Right kidney (tissue), 1 donor: ENCODE measurements around the gene CLCN4.

Source experiments
- DNase-seq: peaks from one replicate; pipeline ENCODE4 v3.0.0-alpha.2; 2016

Gene CLCN4

DNA sequence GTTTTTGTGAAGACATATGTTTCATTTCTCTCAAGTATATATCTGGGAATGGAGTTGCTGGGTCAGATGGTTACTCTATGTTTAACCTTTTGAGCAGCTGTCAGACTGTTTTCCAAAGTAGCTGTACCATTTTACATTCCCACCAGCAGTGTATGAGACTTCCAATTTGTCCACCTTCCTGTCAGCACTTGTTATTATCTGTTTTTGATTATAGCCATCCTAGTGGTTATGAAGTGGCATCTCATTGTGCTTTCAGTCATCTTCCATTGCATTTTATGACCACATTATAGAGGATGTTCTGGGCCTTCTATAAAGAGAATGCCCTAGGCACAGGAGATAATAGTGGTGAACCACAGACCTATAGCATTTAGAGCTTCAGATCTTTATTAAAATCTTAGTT lies 39.2 kb downstream of the CLCN4 start:
- no peak for DNase-seq

DNA sequence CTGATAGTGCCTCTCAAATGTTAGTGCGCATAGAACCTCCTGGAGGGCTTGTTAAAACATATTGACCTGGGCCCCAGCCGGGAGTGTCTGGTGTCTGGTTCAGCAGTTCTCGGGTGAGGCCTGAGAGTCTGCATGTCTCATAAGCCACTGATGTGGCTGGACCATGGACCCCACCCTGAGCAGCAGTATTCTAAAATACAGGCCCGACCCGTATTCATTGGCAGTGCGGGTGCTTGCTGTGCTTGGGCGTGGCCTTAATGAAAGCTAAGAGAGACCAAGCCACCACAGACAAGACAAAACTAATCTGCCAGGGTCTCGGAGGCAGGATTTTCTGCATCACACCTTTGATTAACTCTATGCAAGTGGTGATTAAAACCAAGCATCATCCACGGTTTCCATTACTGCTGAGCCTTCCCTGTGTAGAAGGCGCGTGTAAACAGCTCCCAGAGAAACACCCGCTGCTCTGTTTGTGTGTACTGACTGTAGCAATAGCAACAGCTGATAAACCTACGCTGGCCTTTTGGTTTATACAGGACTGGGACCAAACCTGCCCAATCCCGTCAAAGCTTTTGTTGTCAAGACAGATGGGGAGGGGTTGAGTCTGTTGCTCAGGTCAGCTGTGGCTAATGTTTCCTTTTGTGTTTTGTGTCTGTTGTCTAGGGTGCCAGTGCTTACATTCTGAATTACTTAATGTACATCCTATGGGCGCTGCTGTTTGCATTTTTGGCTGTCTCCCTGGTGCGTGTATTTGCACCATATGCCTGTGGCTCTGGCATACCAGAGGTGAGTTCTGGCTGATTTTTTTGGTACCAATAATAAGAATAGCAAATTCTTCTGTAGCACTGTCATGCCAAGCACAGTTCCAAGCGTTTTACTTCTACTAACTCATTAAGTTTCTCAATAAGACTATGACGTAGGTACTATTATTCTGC lies 40.8 kb downstream of the CLCN4 start:
- no peak for DNase-seq

DNA sequence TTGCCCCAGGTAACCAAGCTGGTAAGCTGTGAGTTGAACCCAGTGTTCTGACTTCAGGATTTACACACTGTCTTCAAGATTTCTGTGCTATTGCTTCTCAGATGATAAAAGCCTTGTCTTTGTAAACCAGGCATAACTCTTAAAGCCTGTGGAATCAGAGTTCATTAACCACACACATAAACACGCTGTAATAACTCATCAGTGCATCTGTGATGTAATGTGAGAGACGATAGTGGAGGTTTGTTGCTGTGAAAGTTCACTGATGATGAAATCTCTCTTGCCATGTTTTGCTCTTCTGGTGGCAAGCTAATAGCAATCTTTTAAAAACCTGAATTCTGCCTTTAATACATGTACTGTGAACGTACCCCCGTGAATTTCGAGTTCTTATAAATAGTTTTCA lies 41.5 kb downstream of the CLCN4 start:
- DNase-seq, result no peak

DNA sequence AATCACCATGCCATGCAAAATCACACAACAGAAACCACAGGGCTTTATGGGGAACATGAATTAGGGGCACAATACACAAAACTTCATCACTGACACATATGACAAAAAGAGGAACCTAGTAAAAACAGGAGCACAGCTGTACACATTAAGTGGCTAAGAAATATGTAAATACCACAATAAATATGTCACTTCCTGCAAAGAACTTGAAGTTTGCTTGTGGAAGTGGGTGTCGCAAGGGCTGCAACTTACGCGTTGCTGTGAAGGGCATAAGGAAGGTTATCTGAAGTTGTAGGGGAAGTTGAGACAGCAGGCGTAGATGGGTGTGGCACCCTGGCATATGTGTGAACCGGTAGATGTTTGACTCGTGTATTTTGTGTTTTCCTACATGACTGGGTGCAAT lies 42.4 kb downstream of the CLCN4 start:
- no peak for DNase-seq

DNA sequence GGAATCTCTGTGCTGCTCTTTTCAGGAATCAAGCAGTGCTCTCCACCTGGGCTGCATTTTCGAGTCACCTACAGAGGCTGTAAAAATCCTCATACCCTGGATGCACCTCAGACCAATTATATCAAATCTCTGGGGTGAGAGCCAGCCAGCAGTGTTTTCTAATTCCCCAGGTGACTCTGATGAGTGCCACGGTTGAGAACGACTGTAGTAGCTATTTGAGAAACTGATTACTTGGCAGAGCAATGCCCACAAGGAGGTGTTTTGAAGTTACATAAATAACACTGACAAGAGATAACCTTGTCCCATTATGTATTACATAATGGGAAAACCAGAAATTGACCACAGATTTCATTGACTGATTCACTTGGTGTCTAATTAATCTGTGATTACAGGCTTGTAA lies 46.8 kb downstream of the CLCN4 start:
- DNase-seq, result no peak

DNA sequence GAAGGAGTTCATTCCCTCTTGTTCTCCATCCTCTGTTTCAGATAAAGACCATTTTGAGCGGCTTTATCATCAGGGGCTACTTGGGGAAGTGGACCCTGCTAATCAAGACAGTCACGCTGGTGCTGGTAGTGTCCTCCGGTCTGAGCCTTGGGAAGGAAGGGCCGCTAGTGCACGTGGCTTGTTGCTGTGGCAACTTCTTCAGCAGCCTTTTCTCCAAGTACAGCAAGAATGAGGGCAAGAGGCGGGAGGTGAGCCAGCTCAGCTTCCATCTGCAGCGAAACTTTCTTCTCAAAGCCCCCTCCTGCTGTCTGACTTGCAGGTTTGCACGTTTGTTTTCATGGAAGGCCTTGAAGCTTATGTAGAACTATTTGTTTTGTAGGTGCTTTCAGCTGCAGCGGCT lies 49.5 kb downstream of the CLCN4 start:
- no peak for DNase-seq

DNA sequence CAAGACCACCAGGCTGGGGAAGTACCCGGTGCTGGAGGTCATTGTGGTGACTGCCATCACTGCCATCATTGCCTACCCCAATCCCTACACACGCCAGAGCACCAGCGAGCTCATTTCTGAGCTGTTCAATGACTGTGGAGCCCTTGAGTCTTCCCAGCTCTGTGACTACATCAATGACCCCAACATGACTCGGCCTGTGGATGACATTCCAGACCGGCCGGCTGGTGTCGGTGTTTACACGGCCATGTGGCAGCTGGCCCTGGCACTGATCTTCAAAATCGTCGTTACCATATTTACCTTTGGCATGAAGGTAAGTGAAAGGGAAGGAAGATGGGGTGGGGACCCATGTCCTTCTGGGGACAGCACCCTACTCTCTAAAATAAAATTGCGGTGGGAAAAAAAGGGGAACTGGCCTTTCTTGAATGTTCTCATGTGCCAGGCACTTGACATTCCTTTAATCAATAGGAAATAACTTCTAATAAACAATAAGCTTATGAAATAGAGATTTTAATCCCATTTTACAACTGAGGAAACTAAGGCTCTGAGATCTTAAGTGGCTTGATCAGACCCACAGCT lies 51.6 kb downstream of the CLCN4 start:
- DNase-seq, result no peak

DNA sequence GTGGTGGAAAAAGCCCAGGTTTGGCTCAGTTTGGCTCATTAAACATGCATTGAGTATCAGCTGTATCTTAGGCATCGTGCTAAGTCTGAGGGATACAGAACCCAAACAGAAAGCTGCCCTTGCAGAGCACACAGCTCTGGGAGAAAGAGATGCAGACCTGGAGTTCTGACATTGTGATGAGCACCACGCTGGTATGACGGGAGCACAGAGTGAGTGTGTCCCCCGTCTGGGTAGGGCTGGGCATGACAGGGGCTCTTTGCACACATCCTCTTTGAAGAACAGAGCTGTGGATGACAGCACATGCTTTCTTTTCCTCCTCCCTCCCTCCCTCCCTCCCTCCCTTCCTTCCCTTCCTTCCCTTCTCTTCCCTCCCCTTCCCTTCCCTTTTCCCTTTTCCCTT lies 52.2 kb downstream of the CLCN4 start:
- no peak for DNase-seq

DNA sequence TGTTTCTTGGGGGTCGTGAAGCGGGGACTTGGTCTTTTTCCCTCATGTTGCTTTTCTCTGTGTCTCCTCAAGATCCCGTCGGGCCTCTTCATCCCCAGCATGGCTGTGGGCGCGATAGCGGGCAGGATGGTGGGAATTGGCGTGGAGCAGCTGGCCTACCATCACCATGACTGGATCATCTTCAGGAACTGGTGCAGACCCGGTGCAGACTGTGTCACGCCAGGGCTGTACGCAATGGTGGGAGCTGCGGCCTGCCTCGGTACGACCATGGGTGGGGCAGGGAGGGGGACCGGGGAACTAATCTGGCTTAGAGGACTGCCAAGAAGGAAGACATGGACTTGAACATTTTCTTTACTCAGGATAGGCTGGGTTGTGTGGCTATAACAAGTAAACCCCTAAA lies 55.6 kb downstream of the CLCN4 start:
- no peak for DNase-seq

DNA sequence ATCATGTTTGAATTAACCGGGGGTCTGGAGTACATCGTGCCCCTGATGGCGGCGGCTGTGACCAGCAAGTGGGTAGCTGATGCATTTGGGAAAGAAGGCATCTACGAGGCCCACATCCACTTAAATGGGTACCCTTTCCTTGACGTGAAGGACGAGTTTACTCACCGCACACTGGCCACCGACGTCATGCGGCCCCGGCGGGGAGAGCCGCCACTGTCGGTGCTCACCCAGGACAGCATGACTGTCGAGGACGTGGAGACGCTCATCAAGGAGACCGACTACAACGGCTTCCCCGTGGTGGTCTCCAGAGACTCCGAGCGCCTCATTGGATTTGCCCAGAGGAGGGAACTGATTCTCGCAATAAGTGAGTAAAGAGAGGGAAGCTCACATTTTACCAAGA lies 56.9 kb downstream of the CLCN4 start:
- no peak for DNase-seq

DNA sequence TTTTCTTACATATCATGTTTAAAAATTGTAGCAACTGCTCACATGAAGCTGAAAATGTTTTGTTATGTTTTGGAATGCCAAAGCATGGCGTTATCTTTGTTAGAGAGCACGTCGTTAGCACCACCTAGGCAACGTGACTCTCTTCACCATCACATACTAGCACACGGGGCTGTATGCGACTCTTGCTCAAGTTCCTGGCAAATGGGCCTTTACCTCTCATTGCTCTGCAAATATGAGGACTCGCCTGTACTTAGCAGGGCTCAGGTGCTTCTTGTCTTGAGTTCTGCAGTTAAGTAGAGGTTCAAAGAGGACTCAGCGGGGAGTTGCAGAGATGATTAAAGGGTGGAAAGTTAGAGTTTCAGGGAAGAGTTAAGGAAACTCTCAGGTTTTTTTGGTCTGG lies 59.4 kb downstream of the CLCN4 start:
- no peak for DNase-seq

DNA sequence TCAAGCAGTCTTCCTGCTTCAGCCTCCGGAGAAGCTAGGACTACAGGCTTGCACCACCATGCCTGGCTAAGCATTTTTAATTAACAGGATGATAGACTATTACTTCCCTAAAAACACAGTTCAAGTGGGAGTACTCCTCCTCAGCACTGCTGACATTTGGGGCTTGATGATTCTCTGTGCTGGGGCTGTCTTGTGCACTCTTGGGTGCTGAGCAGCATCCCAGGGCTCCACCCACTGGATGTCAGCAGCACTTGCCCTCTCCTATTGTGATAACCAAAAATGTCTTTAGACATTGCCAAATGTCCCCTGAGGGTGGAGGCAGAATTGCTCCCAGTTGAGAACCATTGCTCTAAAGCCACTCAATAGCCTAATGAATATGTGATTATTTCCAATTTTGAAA lies 60.4 kb downstream of the CLCN4 start:
- no peak for DNase-seq

DNA sequence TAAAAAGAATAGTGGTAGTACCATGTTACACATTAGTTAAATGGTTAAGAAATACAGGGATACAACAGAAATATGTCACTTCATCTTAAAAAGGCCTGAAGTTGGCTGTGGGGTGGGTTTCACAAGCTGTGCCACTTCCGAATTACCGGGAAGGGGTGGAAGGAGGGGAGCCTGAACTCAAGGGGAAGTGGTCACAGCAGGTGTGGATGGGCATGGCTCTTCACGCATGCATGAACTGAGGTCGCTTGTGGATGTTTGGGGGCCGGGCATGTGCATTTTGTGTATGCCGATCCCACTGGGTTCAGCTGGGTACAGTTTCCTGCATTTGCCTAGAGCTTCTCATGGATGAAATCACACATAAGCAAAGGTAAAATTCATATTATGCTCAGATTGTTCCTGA lies 64.9 kb downstream of the CLCN4 start:
- DNase-seq, result no peak

DNA sequence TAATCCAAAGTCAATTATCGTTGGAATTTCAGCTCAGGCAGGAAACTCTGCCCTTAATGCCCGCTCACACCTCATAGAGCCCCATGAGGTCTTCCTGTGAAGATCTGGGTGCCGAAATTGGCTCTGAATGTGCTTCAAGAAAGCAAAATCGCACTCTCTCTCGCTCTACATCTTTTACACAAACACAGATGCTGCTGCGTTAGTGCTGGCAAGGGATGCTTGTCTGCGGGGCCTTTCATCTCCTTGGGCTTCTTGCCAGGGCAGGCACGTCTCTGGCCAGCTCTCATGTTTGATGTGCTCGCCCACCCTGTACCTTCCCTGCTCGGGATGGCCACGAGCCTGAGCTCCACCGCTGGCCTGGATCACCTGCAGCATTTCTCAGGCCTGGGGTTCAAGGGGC lies 66.5 kb downstream of the CLCN4 start:
- no peak for DNase-seq

DNA sequence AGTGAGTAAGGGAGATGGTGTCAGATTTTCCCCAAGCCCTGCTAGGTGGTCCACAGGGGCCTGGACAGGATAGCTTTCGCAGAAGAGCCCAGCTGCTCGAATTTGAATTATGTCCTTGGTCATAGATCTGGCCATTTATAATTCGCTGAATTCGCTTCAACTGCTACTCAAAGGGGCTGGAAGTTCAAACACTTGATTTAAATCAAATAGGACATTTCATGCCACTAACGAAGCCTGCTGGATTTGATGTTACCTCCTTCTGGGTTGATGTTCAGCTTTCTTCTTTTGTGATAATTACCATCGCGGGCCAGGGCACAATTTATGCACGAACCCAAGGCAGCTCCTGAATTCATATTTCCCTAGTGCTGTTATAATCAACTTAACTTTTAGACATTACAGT lies 67.0 kb downstream of the CLCN4 start:
- DNase-seq, result no peak

DNA sequence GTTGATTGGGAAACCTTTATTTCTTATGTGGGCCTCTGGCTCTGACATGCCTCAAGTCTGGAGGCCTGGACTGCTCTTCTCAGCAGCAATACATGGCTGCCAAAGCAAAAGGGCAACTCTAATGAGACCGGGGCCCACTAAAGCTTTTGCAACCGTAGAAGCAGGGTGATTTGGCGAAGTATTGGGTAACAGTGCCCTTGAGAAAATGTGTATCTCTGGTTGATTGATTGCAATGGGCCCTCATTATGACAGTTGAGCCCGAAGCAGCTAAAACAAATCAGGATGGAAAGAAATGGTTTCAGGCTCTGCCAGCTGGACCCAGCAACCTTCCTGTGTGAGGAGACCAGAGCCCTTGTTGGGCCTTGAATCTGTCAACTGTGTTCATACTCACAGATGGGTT lies 73.4 kb downstream of the CLCN4 start:
- no peak for DNase-seq

DNA sequence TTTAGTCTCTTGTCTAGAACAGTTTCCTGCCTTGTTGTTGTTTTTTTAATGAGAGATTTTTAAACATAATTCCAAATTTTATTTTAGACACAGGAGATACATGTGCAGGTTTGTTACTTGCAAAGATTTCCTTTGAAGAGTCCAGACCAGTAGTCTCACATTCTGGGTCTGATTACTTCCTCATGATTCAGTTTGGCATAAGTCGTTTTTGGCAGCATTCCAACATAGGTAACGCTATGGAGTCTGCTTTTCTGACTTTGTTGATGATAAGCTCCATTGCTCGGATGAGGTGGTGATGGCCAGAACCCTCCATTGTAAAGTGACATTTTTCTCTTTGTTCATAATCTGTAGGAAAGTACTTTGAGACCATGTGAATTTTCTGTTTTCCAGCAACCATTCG lies 74.7 kb downstream of the CLCN4 start:
- DNase-seq, result no peak

DNA sequence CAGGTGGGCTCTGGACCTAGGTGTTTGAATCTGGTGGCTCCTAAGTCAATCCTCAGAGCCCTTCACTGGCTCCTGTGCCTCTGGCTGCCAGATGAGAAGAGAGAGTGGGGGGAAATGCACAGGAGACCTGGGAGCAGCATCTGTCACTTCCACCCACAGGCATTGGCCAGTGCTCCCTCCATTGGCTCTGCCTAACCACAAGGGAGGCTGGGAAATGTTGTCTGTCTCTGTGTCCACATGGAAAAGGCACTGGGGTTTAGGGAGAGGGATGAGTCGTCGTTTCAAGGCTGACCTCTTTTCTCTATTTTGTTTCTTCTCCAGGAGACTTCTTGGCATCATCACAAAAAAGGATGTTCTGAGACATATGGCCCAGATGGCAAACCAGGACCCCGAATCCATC lies 76.4 kb downstream of the CLCN4 start:
- no peak for DNase-seq

DNA sequence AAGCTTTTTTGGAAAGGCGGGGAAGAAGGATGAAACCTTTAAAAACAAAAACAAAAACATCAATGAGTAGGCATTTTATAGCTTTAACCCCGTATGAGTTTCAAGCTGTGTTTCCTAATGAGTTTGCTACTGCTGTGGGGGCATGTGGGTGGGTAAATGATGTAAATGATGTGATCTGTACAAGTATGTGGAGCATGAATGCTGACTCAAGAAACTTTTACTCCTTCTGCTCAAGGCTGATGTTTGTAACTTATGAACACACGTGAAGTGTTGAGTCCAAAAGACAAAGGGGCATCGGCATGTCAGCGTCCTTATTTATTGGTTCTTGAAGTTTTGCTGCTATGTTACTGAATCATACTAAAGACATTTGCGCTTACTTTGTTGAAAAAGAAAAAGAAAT lies 76.9 kb downstream of the CLCN4 start:
- DNase-seq, result no peak

DNA sequence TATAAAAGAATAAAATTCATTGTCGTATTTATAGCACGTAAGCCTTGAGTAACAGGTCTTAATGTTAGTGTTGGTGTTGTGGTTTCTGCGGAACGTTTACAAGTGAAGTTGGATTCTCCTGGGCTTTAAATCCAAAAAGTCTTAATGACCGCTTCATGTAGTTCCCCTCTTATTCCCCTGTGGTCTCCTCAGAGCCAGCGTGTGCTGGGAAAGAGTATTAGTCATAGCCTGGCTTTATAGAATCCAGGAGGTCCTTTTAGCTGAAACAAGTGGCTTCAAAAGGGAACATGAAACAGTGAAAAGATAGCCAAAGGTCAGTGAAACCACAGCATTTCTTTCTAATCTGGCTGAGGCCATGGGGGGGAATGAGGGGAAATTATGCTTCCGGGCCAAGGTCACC lies 79.1 kb downstream of the CLCN4 start:
- no peak for DNase-seq

DNA sequence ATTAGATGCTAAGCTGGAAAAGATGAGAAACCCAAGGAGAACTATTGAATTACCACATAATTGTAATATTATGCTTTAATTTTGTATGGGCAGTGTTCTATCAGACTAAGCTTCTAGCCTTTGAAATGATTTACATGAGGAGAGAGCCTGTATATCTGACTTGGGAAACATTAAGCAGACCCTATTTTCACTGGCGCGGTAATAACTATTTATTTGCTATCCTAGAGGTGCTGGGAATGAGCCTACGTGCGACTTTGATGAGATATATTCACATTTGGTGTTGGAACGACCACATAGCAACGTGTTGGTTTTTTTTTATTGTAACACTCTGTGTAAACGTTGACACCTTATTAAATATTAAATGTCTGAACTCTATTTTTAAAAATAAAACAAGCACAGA lies 80.5 kb downstream of the CLCN4 start:
- no peak for DNase-seq

DNA sequence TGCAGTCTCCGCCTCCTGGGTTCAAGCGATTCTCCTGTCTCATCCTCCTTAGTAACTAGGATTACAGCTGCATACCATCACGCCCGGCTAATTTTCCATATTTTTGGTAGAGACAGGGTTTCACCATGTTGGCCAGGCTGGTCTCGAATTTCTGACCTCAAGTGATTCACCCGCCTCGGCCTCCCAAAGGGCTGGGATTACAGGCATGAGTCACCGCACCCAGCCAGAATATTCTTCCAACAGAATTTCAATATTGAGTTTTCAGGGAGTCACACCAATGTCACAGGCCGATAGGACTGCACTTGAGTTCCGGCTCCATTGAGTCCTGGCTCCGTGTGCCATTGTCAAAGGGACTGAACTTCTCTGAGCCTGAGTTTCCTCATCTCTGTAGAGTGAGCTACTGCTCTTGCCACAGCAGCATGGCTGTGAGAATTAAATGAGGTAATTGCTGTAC lies 82.9 kb downstream of the CLCN4 start:
- no peak for DNase-seq

DNA sequence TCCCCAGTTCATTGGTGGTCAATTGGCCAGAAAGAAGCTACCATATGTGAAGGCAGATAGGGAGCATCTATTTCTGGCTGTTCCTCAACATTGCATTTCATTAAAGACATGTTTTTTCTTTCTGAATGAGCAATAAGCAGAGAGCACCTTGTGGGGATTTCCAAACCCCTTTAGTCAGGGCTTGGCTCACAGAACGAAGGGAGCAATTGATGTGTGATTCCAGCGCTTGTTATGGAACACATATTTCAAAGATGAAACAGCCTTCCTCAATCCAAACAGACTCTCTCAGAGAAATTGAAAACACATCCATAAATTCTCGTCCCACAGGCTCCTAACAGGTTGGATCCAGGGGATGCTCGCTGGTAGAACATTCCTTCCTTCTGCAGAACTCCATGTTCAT lies 84.1 kb downstream of the CLCN4 start:
- DNase-seq, result no peak

DNA sequence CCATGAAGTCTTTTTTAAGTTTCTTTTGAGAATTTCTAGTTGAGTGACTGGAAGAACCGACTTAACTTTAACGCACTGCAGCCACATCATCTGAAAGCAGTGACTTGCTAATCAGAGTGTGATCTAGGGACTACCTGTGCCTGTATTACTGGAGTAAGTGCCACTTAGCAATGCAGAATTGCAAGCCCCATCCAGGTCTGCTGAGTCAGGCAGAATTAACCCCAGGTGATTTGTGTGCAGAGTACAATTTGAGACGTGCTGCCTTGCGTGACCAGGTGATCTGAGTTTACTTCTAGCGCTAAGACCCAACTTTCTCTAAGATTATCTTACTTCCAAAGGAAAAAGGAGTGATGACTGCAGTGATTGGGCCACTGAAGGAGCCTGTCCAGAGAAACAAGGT lies 85.3 kb downstream of the CLCN4 start:
- DNase-seq, result no peak
